Left forelimb (tissue), 1 donor: ENCODE measurements around the gene MMP3.

ENCODE experiments used
- DNase-seq: peaks from one replicate; pipeline ENCODE4 v3.0.0-alpha.2; 2018; ENCODE audit warnings: low spot score

The MMP3 gene

DNA sequence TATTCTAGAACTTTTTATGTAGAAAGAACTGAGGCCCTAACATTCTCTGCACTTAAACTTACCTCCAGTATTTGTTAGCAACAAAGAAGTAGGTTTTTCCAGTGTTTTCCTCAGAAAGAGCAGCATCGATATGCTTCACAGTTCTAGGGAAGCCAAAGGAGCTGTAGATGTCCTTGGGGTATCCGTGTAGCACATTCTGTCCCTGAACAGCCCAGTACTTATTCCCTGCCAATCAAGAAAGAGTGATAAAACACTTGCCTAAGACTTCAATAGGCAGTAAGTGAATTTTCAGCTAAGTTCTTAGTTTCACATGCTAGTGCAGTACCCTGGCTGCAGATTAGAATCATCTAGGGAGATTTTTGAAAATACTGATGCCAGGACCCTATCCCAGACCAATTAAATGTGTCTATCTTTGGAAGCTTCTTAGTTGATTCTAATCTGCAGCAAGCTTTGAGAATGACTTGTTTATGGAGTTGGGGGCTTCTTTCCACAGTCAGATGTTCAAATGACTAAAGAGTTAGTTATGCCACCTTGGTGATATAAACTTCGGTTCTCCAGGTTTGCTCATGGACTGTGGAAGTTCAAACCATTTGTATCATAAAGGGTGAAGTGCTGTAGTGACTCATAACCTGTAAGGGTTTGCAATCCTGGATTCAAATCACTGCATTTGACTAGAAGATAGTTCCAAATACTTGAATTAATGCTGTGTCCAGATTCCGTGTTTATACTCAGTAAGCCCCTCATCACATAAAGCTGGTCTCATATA, 52.0 kb downstream of the MMP3 start:
- no peak for DNase-seq

DNA sequence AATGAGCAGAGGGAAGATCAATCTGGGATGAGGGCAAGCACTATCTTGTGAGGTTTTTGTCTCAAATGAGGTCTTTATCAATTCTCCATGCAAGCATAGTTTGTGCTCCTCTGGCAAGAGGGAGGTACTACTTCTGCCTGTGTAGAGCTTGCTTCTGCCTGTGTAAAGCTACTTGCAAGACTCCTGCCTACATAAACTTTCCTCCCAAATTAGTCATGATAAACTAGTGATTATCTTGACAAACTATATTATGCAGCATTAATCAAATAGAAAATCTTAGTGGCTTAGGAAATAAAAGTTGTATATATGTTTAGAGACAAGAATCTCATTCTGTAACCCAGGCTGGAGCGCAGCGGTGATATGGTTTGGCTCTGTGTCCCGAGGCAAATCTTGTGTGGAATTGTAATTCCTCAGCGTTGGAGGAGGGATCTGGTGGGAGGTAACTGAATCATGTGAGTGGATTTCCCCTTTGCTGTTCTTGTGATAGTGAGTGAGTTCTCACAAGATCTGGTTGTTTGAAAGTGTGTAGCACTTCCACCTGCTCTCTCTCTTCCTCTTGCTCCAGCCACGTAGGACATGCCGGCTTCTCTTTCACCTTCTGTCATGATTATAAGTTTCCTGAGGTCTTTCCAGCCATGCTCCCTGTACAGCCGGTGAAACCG, 54.9 kb downstream of the MMP3 start:
- no peak for DNase-seq
